Fibroblast of skin of abdomen (primary cell): Measurements from ENCODE around the gene KDSR. TPM values are rescaled to one million over a fixed set of nuclear protein-coding genes. Genes with fewer than 3 reads are reported as not detected.

Experiments
- DNase-seq: peaks from one replicate; pipeline ENCODE4 v3.0.0-alpha.2; 2013
- polyA plus RNA-seq, 2 experiments: library from polyadenylated mRNA; unstranded; fragments of 120-200 nt; gene quantifications; one replicate each; pipeline ENCODE4 v1.2.1, GENCODE V29; 2013; ENCODE audit not compliant: insufficient read length in 2 of 2

The KDSR gene, protein sequence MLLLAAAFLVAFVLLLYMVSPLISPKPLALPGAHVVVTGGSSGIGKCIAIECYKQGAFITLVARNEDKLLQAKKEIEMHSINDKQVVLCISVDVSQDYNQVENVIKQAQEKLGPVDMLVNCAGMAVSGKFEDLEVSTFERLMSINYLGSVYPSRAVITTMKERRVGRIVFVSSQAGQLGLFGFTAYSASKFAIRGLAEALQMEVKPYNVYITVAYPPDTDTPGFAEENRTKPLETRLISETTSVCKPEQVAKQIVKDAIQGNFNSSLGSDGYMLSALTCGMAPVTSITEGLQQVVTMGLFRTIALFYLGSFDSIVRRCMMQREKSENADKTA
- polyA plus RNA-seq (2013, experiment 1 of 2; ENCODE audit: insufficient read length) = 24.8 TPM
- polyA plus RNA-seq (2013, experiment 2 of 2; ENCODE audit: insufficient read length) = 26.9 TPM

DNA sequence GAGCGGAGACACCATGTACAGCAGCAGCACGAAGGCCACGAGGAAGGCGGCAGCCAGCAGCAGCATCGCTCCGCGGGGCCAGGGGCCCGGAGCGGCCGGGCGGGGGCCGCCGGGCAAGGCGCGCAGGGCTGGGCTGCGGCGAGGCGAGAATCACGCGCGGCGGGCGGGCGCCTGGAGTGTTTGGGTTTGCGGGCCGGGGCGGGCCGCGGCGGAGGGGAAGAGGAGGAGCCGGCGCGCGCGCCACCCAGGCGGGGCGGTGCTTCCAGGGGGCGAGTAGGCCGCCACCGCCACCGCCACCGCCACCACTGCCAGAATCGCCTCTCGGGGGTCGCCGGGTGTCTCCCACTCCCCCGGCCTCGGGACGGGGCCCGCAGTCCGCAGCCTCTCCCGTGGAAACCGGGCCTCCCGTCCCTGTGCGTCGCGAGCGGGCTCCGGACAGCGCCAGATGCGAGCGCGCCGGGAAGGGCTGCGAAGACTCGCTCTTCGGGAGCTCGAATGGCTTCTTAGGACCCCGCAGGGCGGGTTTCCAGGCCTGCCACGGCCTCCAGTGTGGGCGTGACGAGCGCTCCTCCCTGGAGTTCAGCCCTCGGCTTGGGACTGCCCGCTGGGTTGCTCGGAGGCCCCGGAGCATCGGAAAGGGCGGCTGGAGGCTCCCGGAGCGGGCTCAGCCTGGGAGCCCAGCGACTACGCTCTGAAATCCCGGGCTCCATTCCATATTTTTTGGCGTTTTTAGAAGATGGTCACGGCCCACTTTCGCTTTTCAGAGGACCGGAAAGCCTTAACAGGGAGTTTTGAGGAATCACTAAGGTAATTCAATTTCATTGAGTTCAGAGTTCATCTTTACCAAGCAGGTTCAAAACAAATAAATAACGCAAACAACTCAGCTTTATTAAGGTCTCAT is at the start of gene KDSR:
Gene KDSR, minus strand, starts transcription at position 154 of the 901 bp plus-strand sequence. Its CDS starts 88 bp downstream, at position 66.
- peak; percentile 99 for DNase-seq

DNA sequence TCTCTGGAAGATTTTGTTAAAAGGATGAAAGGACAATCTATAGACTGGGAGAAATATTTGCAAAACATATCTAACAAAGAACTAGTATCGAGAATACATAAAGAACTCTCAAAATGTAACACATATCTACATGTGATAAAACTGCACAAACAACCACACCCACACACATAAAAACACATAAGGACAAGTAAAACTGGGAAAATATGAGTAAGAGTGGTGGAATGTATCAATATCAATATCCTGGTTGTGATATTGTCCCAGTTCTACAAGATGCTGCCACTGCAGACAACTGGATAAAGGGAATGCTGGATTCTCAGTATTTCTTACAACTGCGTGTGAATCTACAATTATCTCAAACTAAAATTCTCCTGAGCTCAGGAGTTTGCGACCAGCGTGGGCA is 45.9 kb upstream of the KDSR start:
- no peak for DNase-seq

DNA sequence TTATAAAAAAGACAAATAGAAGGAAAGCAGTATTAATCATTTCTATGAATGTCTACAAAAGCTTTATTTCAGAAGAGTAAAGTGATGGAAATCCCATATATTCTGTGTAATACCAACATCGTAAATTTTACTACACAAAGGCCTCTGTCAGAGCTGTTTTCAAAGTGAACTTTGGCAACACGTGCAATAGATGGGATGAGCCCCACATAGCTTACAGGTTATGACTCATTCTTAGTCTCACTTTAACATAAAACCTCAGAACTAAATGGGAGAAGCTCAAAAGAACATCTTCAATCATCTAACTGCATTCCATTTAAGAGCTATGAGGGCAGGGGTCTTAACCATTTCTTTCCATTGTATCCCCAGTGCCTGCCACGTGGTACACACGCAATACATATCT is 43.8 kb upstream of the KDSR start:
- peak; percentile 71 for DNase-seq

DNA sequence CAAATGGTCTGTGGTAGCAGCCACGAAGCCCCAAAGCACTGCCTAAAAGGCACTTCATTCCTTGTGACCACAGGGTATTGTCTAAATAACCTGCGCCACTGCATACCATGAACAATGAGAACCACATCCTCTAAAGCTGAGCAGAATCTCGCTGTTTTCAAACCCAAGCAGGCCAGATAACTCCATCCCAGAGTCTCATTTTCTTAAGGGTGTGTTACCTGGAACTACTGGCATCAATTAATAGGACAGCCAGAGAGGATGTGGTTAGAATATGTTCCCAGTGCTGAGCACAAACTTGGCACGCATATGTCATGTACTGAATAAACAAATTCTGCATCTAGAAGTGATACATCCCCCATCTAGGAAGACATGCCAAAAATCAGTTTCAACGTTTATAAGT is 42.3 kb upstream of the KDSR start:
- DNase-seq = no peak

DNA sequence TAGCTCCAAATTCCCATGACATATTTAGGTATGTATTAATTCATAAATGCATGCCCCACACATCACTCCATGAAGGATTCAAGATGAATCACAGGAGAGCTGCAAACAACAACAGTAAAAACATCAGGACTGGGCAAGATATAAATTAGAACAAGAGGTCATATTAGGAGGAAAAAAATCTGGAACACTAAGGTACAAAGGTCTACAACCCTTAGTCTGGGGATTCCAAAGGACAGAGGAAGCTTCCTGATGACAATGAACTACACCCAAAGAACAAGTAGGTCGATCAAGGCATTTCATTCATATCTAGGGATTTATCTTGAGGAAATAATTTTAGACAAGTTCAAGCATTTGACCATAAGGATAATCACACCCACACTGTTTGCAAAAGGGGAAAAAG is 40.7 kb upstream of the KDSR start:
- no peak for DNase-seq

DNA sequence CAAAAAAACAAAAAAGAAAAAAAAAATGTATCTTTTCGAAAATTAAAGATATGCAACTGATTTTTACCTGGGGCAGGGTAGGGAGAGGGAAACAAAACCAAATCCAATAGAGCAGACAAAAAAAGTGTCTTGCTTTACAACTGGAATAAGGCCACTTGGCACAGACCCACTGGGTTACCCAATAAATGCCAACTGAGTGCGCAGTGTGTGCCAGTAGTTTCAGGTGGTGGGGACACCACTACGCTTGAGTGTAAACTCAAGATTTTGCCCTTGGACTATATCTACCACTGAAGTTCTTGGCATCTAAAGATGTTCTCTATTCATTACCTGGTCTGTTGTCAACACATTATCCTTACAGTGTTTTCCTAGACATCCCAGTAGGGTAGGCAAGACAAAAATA is 39.0 kb upstream of the KDSR start:
- DNase-seq = no peak

DNA sequence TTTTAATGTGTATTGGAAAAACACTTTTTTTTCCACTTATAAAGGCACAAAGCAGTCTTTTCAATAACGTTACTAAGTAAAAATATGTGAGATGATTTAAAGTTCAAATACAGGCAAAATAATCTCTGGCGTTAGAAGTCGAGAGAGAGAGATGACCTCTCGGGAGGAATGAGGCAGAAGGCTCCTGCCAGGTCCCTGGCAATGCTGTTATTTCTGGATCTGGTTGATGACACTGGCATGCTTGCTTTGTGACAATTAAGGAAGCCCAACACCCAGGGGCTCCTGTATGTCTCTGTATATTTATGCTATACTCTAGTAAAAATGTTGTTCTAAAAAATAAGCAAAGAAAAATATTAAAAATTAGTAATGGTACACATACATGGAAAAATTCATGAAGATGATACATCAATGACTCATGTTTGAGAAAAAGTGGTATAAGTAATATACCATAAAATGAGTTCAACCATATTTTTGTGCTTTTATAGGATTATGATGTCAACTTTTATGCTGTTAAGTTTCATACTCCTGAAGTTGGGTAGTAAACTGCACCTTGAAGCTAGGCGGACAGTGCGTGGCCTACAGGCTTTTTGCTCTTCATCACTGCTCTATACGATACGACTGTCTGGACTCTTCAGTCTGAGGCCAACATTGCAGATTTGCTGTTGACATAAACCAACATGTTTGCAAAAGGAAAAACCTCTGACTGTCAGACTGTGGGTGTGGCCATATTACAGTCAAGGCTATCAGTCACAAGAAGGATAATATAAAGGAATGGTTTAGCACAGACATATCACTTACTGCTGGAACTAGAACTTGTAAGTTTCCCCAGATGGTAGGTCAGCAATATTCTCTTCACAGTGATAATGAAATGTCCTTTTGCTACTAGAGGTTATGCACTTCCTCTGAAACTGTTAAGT is 35.5 kb upstream of the KDSR start:
- no peak for DNase-seq

DNA sequence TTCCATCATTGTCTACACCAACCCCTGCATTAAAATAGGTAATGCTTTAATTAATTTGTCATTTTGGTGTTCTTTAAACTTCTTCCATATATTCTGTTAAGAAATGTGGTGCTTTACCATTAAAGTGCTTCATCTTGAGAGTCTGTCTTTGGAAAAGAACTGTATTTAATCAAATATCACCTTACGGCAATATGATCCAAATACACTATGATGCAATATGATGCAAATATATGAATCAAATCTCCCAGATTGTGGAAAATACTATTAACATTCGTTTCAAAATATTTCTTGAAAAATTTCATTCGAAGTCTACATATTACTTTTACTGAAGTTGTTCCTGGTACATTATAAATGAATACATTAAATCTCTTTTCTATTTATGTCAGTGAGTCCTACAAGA is 32.3 kb upstream of the KDSR start:
- DNase-seq = no peak

DNA sequence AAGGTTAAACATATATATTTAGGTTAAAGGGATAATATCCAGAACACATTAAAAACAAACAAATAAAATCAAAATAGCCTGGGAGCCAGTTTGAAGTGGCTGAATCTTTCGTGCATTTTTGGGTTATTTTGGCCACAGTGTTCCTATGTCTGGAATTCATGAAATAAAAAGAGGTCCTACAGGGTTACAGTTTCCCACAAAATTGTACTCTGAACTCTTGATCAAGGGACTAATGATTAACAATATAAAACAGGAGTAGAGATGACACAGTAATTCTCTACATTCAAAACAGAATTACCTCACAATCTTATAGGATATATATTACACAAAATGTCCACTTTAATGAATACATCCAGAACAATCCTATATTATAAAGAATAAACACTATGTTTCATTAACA is 30.3 kb upstream of the KDSR start:
- no peak for DNase-seq

DNA sequence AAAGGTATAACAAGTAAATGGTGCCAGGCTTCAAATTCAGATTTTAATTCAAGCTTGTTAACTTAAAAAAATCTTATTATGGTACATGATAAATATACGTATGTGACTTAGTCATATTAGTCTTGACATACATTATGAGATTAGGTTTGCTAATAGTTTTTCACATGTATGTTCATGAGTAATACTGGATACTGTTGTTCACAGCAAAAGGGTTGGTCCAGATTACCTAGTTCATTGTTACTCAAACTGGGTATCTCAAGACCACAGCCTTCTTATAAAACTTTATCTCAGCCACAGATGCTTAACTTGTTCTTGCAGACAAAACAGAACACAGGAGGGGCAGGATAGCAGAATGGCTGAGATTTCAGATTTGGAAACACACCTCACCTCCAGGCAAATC is 28.5 kb upstream of the KDSR start:
- DNase-seq = no peak

DNA sequence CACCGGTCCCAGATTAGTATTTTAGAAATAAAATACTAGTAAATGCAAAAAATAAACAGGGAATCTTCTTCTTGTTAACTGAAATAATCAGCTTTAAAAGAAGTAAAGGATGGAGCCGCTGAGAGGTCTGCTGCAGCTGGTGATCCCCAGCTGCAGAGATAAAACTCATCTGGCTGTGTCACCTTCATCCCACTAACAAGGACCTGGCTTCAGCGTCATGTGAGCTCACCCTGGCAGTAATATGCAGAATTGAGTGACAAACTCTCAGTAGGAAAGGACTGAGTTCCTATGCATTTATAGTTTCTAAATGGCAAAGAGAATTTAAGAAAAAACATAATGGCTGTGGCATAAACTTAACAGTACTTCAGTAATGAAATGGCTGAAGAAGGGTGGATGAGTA is 27.9 kb upstream of the KDSR start:
- DNase-seq = no peak

DNA sequence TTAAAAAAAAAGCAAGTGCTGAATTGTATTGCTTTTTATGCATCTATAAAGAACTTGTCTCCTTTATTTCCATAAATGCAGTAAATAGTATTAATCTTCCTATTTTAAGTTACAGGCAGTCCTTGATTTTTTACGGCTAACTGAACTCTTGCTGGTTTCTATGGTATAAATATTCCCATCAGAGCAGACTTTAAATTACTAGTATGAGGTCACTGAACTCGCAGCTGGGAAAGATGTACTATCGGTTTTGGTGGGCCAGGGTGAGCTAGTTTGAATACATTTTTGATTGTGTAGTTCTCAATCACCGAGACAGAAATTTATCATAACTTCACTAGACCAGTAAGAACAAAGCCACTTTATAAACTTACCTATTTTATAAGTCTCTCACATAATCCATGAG is 20.9 kb upstream of the KDSR start:
- DNase-seq = no peak

DNA sequence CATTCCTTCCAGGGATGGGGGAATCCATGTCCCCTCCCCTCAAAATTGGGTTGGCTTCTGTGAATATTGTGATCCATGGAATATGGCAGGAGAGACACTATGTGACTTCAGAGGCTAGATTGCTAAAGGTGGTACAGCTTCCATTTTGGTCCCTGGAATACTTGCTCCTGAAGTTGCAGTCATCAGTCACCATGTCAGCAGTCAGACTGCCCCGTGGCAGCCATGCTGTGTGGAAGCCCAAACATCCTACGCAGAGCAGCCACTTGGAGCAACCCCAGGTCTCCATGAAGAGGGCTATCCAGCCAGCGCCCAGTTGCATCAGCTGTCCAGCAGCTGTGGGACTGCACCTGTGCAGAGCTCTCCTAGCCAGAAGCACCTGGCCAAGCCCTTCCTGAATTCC is 15.8 kb upstream of the KDSR start:
- no peak for DNase-seq

DNA sequence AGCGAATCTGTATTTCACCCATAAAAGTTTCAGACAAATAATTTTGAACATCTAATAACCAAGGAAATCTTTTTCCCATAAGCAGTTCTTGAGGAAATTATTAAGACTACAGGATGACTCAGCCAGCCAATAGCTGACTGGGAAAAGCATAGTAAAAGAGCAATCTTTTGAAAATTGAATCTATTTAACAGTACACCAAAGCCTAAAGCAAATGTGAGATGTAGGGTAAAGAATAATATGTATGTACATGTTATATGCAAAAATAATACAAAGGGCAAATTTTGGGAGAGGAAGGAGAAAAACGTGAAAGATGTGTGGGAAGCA is 12.6 kb upstream of the KDSR start:
- no peak for DNase-seq

DNA sequence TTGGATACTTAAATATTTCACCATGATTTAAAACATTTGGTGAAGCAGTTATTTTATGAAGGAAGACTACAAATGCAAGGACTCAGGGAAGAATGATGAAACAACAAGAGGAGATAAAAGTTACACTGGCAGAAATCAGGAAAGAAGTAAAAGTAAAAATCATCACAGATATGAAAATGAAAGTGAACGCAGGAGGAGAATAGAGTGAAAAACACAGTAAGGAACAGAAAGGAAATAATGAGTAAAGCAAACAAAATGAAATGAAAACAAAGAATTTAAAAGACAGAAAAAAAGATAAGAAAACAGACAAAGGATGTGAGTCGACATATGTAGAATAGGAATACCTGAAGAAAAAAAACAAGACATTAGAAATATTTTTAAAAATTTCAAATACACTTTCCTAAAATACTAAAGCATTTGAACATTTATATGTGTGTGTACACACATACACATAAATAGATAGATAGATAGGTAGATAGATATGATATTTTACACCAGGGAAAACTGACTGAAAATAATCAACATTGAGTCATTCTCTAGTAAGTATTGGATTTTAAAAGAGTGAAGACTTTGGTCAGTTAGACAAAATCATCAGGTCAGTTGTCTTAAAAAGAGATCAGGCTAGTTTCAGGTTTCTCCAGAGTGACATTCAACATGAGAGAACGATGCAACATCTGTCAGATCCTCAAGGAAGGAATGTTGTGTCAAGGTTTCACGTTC is 12.1 kb upstream of the KDSR start:
- DNase-seq = no peak

DNA sequence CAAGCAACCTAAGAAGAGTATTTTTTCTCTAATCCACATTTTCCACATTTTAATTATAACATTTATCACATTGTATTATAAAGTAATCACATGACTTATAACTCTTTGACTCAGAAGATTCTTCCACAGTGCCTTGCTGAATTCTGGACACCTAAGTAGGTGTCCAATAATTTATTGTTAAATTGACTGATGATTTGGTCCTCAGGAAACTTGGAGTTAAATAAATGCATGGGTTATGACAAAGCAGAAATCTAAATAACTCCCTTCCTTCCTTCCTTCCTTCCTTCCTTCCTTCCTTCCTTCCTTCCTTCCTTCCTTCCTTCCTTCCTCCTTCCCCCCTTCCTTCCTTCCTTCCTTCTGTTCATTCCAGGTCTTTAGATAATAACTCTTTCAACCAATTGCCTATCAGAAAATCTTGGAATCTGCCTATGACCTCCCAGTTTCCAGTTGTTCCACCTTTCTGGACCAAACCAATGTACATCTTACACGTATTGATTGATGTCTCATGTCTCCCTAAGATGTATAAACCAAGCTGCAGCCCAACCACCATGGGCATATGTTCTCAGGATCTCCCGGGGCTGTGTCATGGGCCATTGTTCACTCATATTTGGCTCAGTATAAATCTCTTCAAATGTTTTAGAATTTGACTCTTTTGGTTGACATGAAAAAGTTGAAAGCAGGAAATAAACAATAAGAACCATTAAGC is 10.4 kb upstream of the KDSR start:
- no peak for DNase-seq

DNA sequence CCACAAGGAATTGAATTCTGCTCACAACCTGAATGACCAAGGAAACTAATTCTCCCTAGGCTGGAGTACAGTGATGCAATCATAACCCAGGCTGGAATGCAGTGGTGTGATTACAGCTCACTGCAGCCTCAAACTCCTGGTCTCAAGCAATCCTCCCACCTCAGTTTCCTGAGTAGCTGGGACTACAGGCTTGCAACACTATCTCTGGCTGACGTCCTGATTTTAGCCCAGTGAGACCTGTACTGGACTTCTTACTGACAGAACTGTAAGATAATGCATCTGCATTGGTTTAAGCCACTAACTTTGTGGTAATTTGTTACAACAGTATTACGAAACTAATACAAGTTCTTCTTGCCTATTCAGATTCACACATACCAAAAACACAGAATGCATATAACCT is 9.5 kb upstream of the KDSR start:
- DNase-seq = peak; percentile 29

DNA sequence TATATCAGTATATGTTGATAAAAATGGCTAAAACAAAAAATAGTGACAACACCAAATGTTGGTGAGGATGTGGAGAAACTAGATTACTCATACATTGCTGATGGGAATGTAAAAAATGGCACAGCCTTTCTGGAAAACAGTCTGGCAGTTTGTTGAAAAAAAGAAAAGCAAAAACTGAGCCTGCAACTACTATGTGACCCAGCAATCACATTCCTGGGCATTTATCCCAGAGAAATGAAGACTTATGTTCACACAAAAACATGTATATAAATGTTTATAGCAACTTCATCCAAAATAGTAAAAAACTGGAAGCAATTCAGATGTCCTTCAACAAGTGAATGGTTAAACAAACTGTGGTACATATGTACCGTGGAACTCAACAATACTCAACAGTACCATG is 7.5 kb upstream of the KDSR start:
- peak; percentile 14 for DNase-seq

DNA sequence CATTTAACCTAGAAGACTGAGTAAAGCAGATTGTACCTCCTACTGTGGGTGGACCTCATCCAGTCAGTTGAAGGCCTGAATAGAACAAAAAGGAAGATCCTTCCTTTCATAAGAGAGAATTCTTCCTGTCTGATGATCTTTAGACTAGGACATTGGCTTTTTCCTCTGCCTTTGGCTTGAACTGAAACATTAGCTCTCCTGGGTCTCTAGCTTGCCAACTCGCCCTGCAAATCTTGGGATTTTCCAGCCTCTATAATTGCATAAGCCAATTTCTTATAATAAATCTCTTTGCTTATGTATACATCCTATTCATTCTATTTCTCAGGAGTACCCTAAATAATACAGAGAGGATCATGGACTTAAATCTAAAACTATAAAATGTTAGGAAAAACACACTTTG is 6.2 kb upstream of the KDSR start:
- DNase-seq = no peak

DNA sequence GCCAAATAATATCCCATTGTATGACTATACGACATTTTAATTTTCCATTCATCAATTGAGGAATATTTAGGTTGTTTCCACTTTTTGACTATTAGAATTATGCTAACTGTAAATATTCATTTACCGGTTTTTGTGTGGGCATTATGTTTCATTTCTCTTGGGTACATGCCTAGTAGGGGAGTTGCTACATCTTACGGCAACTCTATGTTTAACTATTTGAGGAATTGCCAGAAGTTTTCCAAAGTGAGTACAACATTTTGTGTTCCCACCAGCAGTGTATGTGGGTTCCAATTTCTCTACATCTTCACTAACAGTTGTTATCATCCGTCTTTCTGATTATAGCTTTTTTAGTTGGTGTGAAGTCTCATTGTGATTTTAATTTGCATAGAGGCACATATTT is 1.6 kb upstream of the KDSR start:
- DNase-seq = no peak

DNA sequence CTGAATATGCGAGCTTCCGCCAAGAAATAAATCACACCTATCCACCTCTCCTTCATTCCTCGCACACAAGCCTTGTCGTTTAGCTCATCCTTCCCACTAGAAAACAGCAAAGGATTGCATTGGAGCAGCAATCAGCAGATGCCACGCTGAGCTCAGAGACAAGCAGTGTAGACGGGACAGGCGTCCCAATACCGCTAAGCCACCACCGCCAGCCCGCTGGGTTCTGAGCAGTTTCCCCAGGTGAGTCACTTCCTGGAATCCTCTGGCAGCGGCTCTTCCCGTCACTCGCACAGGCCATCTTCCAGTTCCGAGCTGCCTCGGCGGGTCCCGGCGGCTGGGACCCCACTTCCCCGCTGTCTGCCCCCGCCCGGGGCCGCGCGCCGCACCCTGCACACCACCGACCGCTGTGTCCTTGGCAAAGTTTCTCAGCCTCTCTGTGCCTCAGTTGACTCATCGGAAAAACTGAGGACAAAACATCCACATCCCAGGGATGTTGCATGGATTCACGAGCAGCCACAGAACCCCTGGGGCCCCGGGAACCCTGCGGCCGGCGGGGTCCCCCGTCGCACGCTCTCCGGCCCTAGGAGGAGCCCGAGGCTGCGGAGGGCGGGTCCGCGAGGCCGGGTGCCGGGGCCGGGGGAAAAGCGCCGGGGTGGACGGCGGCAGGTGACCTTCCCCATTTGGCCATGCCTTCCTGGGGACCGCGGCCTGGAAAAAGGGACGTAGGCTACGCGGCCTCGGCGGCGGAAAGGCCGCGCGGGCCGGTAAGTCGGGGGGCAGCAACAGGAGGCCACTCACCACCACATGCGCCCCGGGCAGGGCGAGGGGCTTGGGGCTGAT is 573 bp downstream of the KDSR start:
- DNase-seq = peak; percentile 67
